ENCODE measurements around the gene KRTAP23-1.

KRTAP23-1 gene

GRCh38 chr21:30315701-30316100, 32.7 kb downstream of the KRTAP23-1 start:
- no peak for DNase-seq (ENCODE audit: extremely low read depth in 1 of 2, low read depth in 1 of 2)

- DNase-seq (ENCODE audit: extremely low read depth in 1 of 2, low read depth in 1 of 2), result no peak
Measured at GRCh38 chr21:30306884-30307283, 41.5 kb downstream of the KRTAP23-1 start.

GRCh38 chr21:30305136-30305535, 43.3 kb downstream of the KRTAP23-1 start:
- DNase-seq (ENCODE audit: extremely low read depth in 1 of 2, low read depth in 1 of 2), result no peak
